Prostate gland (tissue), 2 donors: ENCODE data around the gene MNS1.
"Not testable (repeated sequence)": the region's sequence is repeated elsewhere in the genome, so short reads cannot be mapped to it uniquely, and the experiment has no call there.

Experiments
- CTCF ChIP-seq, 4 experiments: fragments of 200-600 bp in 2 of 4; fragments of 450-650 bp in 2 of 4; sonication (generic) in 2 of 4; IDR thresholded peaks; 1 replicate in 3 of 4; 2 replicates in 1 of 4; pipeline ENCODE4 v1.5.1; 2016 to 2019; ENCODE audit warnings: antibody characterized with exemption in 4 of 4, mild to moderate bottlenecking in 2 of 4, moderate library complexity in 2 of 4
- POLR2A ChIP-seq: fragments of 450-650 bp; IDR thresholded peaks from one replicate; pipeline ENCODE4 v1.6.1; 2016; ENCODE audit warnings: antibody characterized with exemption, mild to moderate bottlenecking
- POLR2AphosphoS5 ChIP-seq: sonication (generic); formaldehyde crosslinking; IDR thresholded peaks from one replicate; pipeline ENCODE4 v1.6.1; 2017; ENCODE audit warnings: antibody characterized with exemption

DNA sequence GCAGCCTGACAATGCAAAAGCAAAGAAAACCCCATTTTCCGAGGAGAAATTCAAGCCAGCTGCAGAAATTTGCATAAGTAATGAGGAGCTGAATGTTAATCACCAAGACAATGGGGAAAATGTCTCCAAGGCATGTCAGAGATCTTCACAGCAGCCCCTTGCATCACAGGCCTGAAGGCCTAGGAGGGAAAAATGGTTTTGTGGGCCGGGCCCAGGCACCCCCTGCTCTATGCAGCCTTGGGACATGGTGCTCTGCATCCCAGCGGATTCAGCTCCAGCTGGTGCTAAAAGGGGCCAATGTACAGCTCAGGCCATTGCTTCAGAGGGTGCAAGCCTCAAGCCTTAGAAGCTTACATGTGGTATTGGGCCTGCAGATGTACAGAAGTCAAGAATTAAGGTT lies 20.5 kb upstream of the MNS1 start:
- not testable (repeated sequence) for TF ChIP-seq CTCF (IDR thresholded peaks at IDR 0.05); POLR2AphosphoS5; POLR2A
